Lower leg skin (tissue), 4 donors: ENCODE results near the gene CALN1. TPM values are rescaled to one million over a fixed set of nuclear protein-coding genes. Genes with fewer than 3 reads are reported as not detected.
"Not testable (repeated sequence)": the region's sequence is repeated elsewhere in the genome, so short reads cannot be mapped to it uniquely, and the experiment has no call there.

Source experiments
- DNase-seq, 2 donors: peaks; one replicate each; pipeline ENCODE4 v3.0.0-alpha.2; 2019; ENCODE audit warnings: low spot score in 2 of 2
- H3K4me3 ChIP-seq: fragments of 200-600 bp; sonication (generic); 2 replicates; pipeline ENCODE4 v1.5.1; 2017; ENCODE audit warnings: mild to moderate bottlenecking, low read depth; ENCODE audit not compliant: poor library complexity, severe bottlenecking
- CTCF ChIP-seq, 3 donors: fragments of 450-650 bp; IDR thresholded peaks; one replicate each; pipeline ENCODE4 v1.5.1; 2016; ENCODE audit warnings: antibody characterized with exemption in 3 of 3, mild to moderate bottlenecking in 3 of 3, moderate library complexity in 2 of 3
- POLR2A ChIP-seq, 2 donors: fragments of 450-650 bp; IDR thresholded peaks; one replicate each; pipeline ENCODE4 v1.6.1; 2016 to 2017; ENCODE audit warnings: antibody characterized with exemption in 2 of 2, mild to moderate bottlenecking in 1 of 2, moderate library complexity in 1 of 2
- WGBS, 2 donors: methylation state at CpG; one replicate each; pipeline ENCODE4 v1.1.5; 2018; 5-methylcytosine and 5-hydroxymethylcytosine counted together
- intact Hi-C: fragments of 100-400 bp; cut with DNase I; formaldehyde crosslinking; loops from one replicate; pipeline ENCODE4 v1.15.0; 2023; ENCODE audit warnings: low total_unique reads
- total RNA-seq, 4 donors: library from RNA; depleted of rRNA; stranded (reverse); fragments of >200 nt; gene quantifications; one replicate each; pipeline ENCODE4 v1.1.0, GENCODE V29; 2016

The CALN1 gene
- total RNA-seq, 4 donors from 2014 or later, result 2.3 to 11.2 (median 7.3) TPM

DNA sequence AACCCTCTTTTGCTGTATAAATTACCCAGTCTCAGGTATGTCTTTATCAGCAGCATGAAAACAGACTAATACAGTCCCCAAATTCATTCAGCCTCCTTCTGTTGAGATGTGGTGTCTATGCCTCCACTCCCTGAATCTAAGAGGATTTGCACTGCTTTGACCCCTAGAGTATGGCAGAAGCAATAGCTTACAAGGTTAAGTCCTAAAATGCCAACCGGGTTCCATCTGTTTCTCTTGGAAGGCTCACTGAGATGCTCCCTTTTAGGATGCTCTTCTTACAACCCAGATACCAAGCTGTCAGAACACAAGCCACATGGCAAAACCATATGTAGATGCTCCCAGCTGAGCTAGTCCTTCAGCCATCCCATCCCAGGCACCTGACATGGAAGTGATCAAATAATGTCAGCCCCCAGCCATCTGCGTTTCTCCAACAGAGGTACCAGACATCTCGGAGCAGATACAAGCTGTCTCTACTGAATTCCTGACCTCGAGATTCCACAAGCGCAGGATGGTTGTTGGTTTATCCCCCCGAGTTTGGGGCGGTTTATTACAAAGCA lies 20.2 kb downstream of the CALN1 start:
- no peak overlapping the region for H3K4me3 ChIP-seq
- DNase-seq, result peak in 1 of 2 donors; percentile 31
- TF ChIP-seq POLR2A (IDR thresholded peaks at IDR 0.05) (no peak), CTCF (IDR thresholded peaks at IDR 0.05) (no peak)
- intact Hi-C loops, result no loop called here
- WGBS, 2 donors, result 91 to 96% methylated on average over 7 of the region's 7 CpGs

DNA sequence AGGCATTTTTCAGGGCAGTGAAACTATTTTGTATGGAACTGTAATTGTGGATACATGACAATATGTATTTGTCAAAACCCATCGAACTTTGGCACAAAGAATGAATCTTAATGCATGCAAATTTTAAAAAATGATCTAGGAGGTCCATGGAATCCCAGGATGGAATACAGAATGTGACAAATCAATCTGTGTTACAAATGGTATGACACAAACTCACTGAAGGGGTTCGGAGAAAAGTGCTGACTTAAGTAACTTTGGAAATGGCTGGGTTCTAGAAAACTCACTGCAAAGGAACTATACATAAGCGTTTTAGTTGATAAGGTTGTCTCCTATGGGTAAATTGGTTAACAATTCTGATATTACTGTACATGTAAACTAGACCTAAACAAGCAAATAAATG lies 26.0 kb downstream of the CALN1 start:
- WGBS, 2 donors, result 84 to 87% methylated on average over 3 of the region's 3 CpGs
- H3K4me3 ChIP-seq, result no peak overlapping the region

GRCh38 chr7:72362246-72362645 lies 49.9 kb downstream of the CALN1 start:
- DNase-seq, result no peak
- TF ChIP-seq CTCF (IDR thresholded peaks at IDR 0.05), result no peak
- no peak for TF ChIP-seq POLR2A (IDR thresholded peaks at IDR 0.05)
- no peak overlapping the region for H3K4me3 ChIP-seq
- intact Hi-C loops, result no loop called here
- WGBS, 2 donors, result 89 to 91% methylated on average over 4 of the region's 4 CpGs

More for the DNA sequence above, 26.0 kb downstream of the CALN1 start:
- no peak for DNase-seq
- intact Hi-C loops, result no loop called here
- TF ChIP-seq CTCF (IDR thresholded peaks at IDR 0.05) (no peak), POLR2A (IDR thresholded peaks at IDR 0.05) (no peak)

GRCh38 chr7:72345208-72345727 lies 66.9 kb downstream of the CALN1 start:
- no peak overlapping the region for H3K4me3 ChIP-seq
- intact Hi-C loops, result no loop called here
- DNase-seq, result no peak
- WGBS, 2 donors, result 85% methylated on average over 1 of the region's 1 CpG
- TF ChIP-seq POLR2A (IDR thresholded peaks at IDR 0.05) (no peak), CTCF (IDR thresholded peaks at IDR 0.05) (no peak)

DNA sequence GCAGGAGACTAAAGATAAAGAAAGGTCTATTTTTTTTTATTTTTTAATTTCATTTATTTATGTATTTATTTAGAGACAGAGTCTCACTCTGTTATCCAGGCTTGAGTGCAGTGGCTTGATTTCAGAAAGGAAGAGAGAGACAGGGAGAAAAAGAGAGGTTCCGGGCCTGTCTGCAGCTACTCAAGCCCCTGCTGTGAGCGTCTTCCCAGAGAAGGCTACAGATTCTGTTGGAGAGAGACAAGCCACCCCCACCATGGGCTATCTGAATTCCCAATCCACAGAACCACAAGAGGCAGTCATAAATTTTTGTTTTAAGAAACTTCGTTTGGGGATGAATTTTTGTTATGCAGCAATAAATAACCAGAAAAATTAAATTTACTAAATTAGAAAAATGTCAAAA lies 68.1 kb downstream of the CALN1 start:
- TF ChIP-seq CTCF (IDR thresholded peaks at IDR 0.05), result no peak
- TF ChIP-seq POLR2A (IDR thresholded peaks at IDR 0.05), result no peak
- no peak for DNase-seq
- intact Hi-C loops, result no loop called here
- H3K4me3 ChIP-seq, result no peak overlapping the region
- WGBS, 2 donors, result 69 to 79% methylated on average over 3 of the region's 3 CpGs

DNA sequence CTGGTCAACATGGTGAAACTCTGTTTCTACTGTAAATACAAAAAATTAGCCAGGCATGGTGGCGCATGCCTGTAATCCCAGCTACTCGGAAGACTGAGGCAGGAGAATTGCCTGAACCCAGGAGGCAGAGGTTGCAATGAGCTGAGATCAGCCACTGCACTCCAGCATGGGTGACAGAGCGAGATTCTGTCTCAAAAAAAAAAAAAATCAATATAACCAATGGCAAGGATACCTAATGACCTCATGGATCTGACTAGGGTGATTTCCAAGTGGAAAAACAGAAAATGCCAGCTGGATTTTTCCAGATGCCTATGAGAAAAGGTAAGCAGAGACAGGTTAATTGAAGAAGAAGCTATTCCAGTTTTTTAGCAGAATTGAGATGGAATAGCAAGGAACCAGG lies 68.8 kb downstream of the CALN1 start:
- DNase-seq, H3K4me3 ChIP-seq, intact Hi-C loops: not testable (repeated sequence)
- 92 to 94% methylated on average over 3 of the region's 3 CpGs for WGBS, 2 donors
